HG03469 (cell line): ENCODE results near the gene ARVCF.

ENCODE experiments used
- ATAC-seq: cut with Tn5 transposase; IDR thresholded peaks from one replicate; pipeline ENCODE4 v1.9.1; 2021; ENCODE audit warnings: mild to moderate bottlenecking, moderate library complexity, moderate number of reproducible peaks; ENCODE audit not compliant: unreplicated experiment

Gene ARVCF

GRCh38 chr22:19974268-19974861 lies 42.3 kb downstream of the ARVCF start:
- no peak for ATAC-seq

- ATAC-seq: no peak
Observed at GRCh38 chr22:19973551-19974267, 42.9 kb downstream of the ARVCF start.

GRCh38 chr22:19972652-19973550 lies 43.7 kb downstream of the ARVCF start:
- no peak for ATAC-seq

GRCh38 chr22:19972251-19972650 lies 44.4 kb downstream of the ARVCF start:
- no peak for ATAC-seq

- no peak for ATAC-seq
Observed at GRCh38 chr22:19971276-19972124, 45.1 kb downstream of the ARVCF start.

GRCh38 chr22:19970479-19971275 lies 45.9 kb downstream of the ARVCF start:
- no peak for ATAC-seq

GRCh38 chr22:19970031-19970478 lies 46.6 kb downstream of the ARVCF start:
- ATAC-seq: no peak

- no peak for ATAC-seq
Observed at GRCh38 chr22:19969141-19969928, 47.3 kb downstream of the ARVCF start.

- no peak for ATAC-seq
Observed at GRCh38 chr22:19968450-19968891, 48.2 kb downstream of the ARVCF start.

GRCh38 chr22:19967850-19968449 lies 48.7 kb downstream of the ARVCF start:
- ATAC-seq: no peak

GRCh38 chr22:19966908-19967750 lies 49.5 kb downstream of the ARVCF start:
- no peak for ATAC-seq

GRCh38 chr22:19965771-19966709 lies 50.6 kb downstream of the ARVCF start:
- ATAC-seq: no peak

- ATAC-seq: no peak
Observed at GRCh38 chr22:19964701-19965386, 51.8 kb downstream of the ARVCF start.

- ATAC-seq: no peak
Observed at GRCh38 chr22:19963863-19964642, 52.6 kb downstream of the ARVCF start.
